NB4 (cell line): ENCODE measurements around the gene TOR2A.

Experiments
- MYC ChIP-seq: IDR thresholded peaks from 2 replicates; pipeline ENCODE4 v1.6.1; 2011; ENCODE audit warnings: low read depth, low read length
- TF ChIP-seq, protein P1 (sequence below): IDR thresholded peaks from one replicate; pipeline ENCODE4 v1.5.1; 2012; ENCODE audit warnings: low read depth, low read length
- TF ChIP-seq, protein P2 (sequence below): IDR thresholded peaks from 2 replicates; pipeline ENCODE4 v1.6.1; 2011; ENCODE audit warnings: low read depth, low read length

DNA sequence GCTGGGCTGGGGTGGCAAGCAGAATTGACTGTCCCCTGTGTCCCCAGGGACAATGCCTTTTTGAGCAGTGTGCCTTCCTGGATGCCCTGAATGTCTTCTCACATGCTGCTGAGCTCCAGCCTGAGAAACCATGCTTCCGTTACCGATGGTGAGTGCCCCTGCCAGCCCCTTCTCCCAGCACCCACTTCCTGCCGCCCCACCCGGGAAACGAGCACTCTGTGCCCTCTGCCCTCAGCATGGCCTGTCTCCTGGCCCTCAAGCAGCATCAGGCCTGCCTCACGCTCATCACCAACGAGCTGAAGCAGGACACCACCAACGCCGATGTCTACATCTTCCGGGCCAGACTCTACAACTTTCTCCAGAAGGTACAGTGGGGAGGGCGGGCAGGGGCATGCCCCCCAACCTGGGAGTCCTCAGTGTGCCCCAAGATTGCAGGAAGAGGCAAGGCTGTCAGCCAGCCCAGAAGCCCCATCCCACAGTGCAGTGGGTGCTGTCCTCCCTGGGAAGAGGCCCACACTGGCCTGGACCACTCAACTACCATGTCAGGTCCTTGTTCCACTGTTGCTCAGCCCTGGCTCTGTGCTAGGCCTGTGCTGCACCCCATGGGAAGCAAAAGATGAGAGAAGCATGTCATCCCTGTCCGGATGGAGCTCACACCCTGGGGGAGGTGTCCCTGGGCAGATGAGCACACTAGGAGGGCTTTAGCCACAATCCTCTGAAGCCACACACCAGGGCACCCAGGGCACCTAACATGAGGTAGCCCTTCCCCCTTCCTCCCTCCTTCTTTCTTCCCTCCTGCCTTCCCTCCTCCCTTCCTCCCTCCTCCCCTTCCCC is 14.8 kb downstream of the TOR2A start:
- TF ChIP-seq, protein P1, sequence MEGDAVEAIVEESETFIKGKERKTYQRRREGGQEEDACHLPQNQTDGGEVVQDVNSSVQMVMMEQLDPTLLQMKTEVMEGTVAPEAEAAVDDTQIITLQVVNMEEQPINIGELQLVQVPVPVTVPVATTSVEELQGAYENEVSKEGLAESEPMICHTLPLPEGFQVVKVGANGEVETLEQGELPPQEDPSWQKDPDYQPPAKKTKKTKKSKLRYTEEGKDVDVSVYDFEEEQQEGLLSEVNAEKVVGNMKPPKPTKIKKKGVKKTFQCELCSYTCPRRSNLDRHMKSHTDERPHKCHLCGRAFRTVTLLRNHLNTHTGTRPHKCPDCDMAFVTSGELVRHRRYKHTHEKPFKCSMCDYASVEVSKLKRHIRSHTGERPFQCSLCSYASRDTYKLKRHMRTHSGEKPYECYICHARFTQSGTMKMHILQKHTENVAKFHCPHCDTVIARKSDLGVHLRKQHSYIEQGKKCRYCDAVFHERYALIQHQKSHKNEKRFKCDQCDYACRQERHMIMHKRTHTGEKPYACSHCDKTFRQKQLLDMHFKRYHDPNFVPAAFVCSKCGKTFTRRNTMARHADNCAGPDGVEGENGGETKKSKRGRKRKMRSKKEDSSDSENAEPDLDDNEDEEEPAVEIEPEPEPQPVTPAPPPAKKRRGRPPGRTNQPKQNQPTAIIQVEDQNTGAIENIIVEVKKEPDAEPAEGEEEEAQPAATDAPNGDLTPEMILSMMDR, result no peak
- no peak for TF ChIP-seq MYC
- TF ChIP-seq, protein P2, sequence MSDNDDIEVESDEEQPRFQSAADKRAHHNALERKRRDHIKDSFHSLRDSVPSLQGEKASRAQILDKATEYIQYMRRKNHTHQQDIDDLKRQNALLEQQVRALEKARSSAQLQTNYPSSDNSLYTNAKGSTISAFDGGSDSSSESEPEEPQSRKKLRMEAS, result no peak
